Upper lobe of left lung (tissue), 6 donors: ENCODE results near the gene QPRT. TPM values are rescaled to one million over a fixed set of nuclear protein-coding genes. Genes with fewer than 3 reads are reported as not detected.
"Not testable (repeated sequence)": the region's sequence is repeated elsewhere in the genome, so short reads cannot be mapped to it uniquely, and the experiment has no call there.

Experiments used
- ATAC-seq, 2 donors: fragments of 200-7000 bp; cut with Tn5 transposase; one replicate each; pipeline ENCODE4 v1.9.1; 2022; ENCODE audit warnings: mild to moderate bottlenecking in 2 of 2, moderate library complexity in 2 of 2; ENCODE audit not compliant: low FRiP score in 2 of 2
- DNase-seq, 2 donors: peaks; one replicate each; pipeline ENCODE4 v3.0.0-alpha.2; 2019 to 2020
- H3K27ac ChIP-seq, 4 donors: fragments of 200-600 bp; sonication (generic); one replicate each; pipeline ENCODE4 v1.5.1; 2016 to 2019
- H3K27me3 ChIP-seq, 4 donors: fragments of 200-600 bp; sonication (generic); one replicate each; pipeline ENCODE4 v1.5.1; 2017 to 2019
- H3K36me3 ChIP-seq, 4 donors: fragments of 200-600 bp; sonication (generic); one replicate each; pipeline ENCODE4 v1.5.1; 2016 to 2019
- H3K4me1 ChIP-seq, 4 donors: fragments of 200-600 bp; sonication (generic); one replicate each; pipeline ENCODE4 v1.5.1; 2018 to 2019
- H3K4me3 ChIP-seq, 4 donors: fragments of 200-600 bp; sonication (generic); one replicate each; pipeline ENCODE4 v1.5.1; 2017 to 2019; ENCODE audit warnings: mild to moderate bottlenecking in 2 of 4, moderate library complexity in 1 of 4
- H3K9me3 ChIP-seq, 4 donors: fragments of 200-600 bp; sonication (generic); one replicate each; pipeline ENCODE4 v1.5.1; 2018 to 2019
- EP300 ChIP-seq, 4 donors: sonication (generic); formaldehyde crosslinking; IDR thresholded peaks; one replicate each; pipeline ENCODE4 v1.5.1; 2017; ENCODE audit warnings: antibody characterized with exemption in 4 of 4, control low read depth in 2 of 4
- POLR2A ChIP-seq, 4 donors: fragments of 450-650 bp; IDR thresholded peaks; one replicate each; pipeline ENCODE4 v1.5.1; 2016 to 2017; ENCODE audit warnings: antibody characterized with exemption in 4 of 4, mild to moderate bottlenecking in 2 of 4
- POLR2AphosphoS5 ChIP-seq, 2 donors: sonication (generic); formaldehyde crosslinking; IDR thresholded peaks; one replicate each; pipeline ENCODE4 v1.5.1; 2017; ENCODE audit warnings: antibody characterized with exemption in 2 of 2
- WGBS, 2 donors: methylation state at CpG; one replicate each; pipeline ENCODE4 v1.1.5; 2017 to 2018; 5-methylcytosine and 5-hydroxymethylcytosine counted together
- total RNA-seq, 6 donors: library from RNA; depleted of rRNA in 4 of 6; stranded (reverse); fragments of >200 nt in 4 of 6; gene quantifications; one replicate each; pipeline versions ENCODE4 v1.1.0 to v1.2.1, GENCODE V29; 2016 to 2021
- TF ChIP-seq, protein P1 (sequence below), 6 experiments: fragments of 450-650 bp in 4 of 6; fragments of 200-600 bp in 2 of 6; sonication (generic) in 2 of 6; IDR thresholded peaks; one replicate each; pipeline ENCODE4 v1.5.1; 2016 to 2019; ENCODE audit warnings: antibody characterized with exemption in 6 of 6
- donor health status: DM: no; HTN: no; CAD: no; lungs with moderate emphysema.
- donor health status: DM: no; HTN: yes; CAD: no; lungs with severe emphysema.

QPRT gene
- total RNA-seq, 6 donors from 2014 or later: 4.8 to 17.8 (median 9.8) TPM

- 54 to 80% methylated on average over 16 of the region's 16 CpGs for WGBS, 2 donors
- TF ChIP-seq EP300 (IDR thresholded peaks at IDR 0.05) (no peak), POLR2AphosphoS5 (IDR thresholded peaks at IDR 0.05) (no peak), POLR2A (IDR thresholded peaks at IDR 0.05) (no peak)
- TF ChIP-seq, protein P1, sequence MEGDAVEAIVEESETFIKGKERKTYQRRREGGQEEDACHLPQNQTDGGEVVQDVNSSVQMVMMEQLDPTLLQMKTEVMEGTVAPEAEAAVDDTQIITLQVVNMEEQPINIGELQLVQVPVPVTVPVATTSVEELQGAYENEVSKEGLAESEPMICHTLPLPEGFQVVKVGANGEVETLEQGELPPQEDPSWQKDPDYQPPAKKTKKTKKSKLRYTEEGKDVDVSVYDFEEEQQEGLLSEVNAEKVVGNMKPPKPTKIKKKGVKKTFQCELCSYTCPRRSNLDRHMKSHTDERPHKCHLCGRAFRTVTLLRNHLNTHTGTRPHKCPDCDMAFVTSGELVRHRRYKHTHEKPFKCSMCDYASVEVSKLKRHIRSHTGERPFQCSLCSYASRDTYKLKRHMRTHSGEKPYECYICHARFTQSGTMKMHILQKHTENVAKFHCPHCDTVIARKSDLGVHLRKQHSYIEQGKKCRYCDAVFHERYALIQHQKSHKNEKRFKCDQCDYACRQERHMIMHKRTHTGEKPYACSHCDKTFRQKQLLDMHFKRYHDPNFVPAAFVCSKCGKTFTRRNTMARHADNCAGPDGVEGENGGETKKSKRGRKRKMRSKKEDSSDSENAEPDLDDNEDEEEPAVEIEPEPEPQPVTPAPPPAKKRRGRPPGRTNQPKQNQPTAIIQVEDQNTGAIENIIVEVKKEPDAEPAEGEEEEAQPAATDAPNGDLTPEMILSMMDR (IDR thresholded peaks at IDR 0.05): no peak
- peaks cover 4 to 9% (median 6%) of the 10 kb centered on the region in 4 donors for H3K4me1 ChIP-seq
- DNase-seq (no peak), ATAC-seq (no peak)
- H3K9me3 ChIP-seq: no peaks in the 10 kb centered on the region
- no peaks in the 10 kb centered on the region for H3K27me3 ChIP-seq
- no peak overlapping the region for H3K4me3 ChIP-seq
- no peak overlapping the region for H3K27ac ChIP-seq
- no peaks in the 10 kb centered on the region for H3K36me3 ChIP-seq
These were observed 30.1 kb downstream of the QPRT start for GRCh38 chr16:29708917-29709600.

DNA sequence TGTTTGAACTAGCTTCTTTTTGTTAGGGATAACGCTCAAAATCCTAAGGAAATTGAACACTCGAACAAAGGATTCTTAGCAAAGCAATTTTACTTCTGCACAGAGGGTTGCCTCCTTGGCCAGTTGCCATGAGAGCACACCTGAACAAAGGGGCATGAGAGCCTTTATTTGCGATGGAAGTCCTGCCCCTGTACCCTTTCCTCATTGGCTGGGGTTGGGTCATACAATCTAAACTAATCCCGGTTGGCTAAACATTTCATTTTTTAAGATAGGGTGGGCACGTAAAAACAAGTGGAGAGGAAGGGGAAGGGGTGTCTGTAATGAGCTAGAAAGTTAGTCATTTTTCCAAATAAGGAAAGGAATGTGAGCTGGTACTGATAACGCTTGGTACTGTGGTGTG is 30.7 kb downstream of the QPRT start:
- H3K4me3 ChIP-seq, H3K9me3 ChIP-seq, H3K36me3 ChIP-seq, H3K4me1 ChIP-seq, DNase-seq, H3K27ac ChIP-seq, ATAC-seq, H3K27me3 ChIP-seq: not testable (repeated sequence)
- WGBS, 2 donors: 51 to 73% methylated on average over 6 of the region's 6 CpGs

GRCh38 chr16:29710227-29711219 is 31.5 kb downstream of the QPRT start:
- WGBS, 2 donors: 43 to 48% methylated on average over 17 of the region's 17 CpGs
- Histone ChIP-seq H3K27me3 (no peaks in the 10 kb centered on the region), H3K27ac (no peak overlapping the region), H3K9me3 (no peaks in the 10 kb centered on the region), H3K4me1 (peaks cover 4 to 9% (median 6%) of the 10 kb centered on the region in 4 donors), H3K36me3 (no peaks in the 10 kb centered on the region), H3K4me3 (no peak overlapping the region)
- DNase-seq (no peak), ATAC-seq (peak; percentile 69 to 91)
- TF ChIP-seq, protein P1 (IDR thresholded peaks at IDR 0.05): peak; percentile 40 to 80 (median 63)
- no peak for TF ChIP-seq POLR2AphosphoS5 (IDR thresholded peaks at IDR 0.05)

GRCh38 chr16:29712809-29713208 is 33.8 kb downstream of the QPRT start:
- H3K4me1 ChIP-seq: peaks cover 4 to 9% (median 6%) of the 10 kb centered on the region in 4 donors
- ATAC-seq (no peak), DNase-seq (no peak)
- no peak for TF ChIP-seq POLR2A (IDR thresholded peaks at IDR 0.05)
- TF ChIP-seq POLR2AphosphoS5 (IDR thresholded peaks at IDR 0.05): no peak
- no peak for TF ChIP-seq EP300 (IDR thresholded peaks at IDR 0.05)
- TF ChIP-seq, protein P1 (IDR thresholded peaks at IDR 0.05): no peak
- no peak overlapping the region for H3K27ac ChIP-seq
- no peak overlapping the region for H3K4me3 ChIP-seq
- no peaks in the 10 kb centered on the region for H3K9me3 ChIP-seq
- no peaks in the 10 kb centered on the region for H3K36me3 ChIP-seq
- WGBS, 2 donors: 65 to 66% methylated on average over 4 of the region's 4 CpGs
- no peaks in the 10 kb centered on the region for H3K27me3 ChIP-seq

DNA sequence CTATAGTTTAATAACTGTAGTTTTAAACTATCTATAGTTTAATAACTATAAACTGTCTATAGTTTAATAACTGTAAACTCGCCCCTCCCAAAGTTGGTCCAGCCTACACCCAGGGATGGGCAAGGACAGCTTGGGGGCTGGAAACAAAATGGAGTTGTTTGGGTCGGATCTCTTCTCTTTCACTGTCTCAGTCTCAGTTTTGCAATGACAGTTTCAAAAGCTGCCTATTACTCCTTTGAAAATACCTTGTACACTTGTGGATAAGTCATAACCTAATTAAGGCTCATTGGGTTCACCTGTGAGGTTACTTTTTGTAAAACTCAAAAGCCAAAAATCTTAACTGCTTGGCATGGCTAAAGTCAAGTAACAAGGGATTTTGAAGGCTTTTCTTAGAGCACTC is 35.4 kb downstream of the QPRT start:
- no peak for ATAC-seq
- TF ChIP-seq POLR2A (IDR thresholded peaks at IDR 0.05): no peak
- TF ChIP-seq EP300 (IDR thresholded peaks at IDR 0.05): no peak
- no peak for TF ChIP-seq POLR2AphosphoS5 (IDR thresholded peaks at IDR 0.05)
- TF ChIP-seq, protein P1 (IDR thresholded peaks at IDR 0.05): no peak
- WGBS, 2 donors: 76 to 86% methylated on average over 2 of the region's 2 CpGs

More for the DNA sequence above, 35.4 kb downstream of the QPRT start:
- DNase-seq: no peak
- Histone ChIP-seq H3K36me3 (no peaks in the 10 kb centered on the region), H3K9me3 (no peaks in the 10 kb centered on the region), H3K4me1 (peaks cover 4 to 9% (median 6%) of the 10 kb centered on the region in 4 donors), H3K27me3 (no peaks in the 10 kb centered on the region), H3K4me3 (no peak overlapping the region), H3K27ac (no peak overlapping the region)
